Esophagus muscularis mucosa (tissue), 3 donors: ENCODE measurements around the gene TAS1R3.

Source experiments
- POLR2A ChIP-seq: fragments of 450-650 bp; IDR thresholded peaks from one replicate; pipeline ENCODE4 v1.6.1; 2017; ENCODE audit warnings: antibody characterized with exemption, moderate library complexity, mild to moderate bottlenecking, low read depth
- POLR2AphosphoS5 ChIP-seq, 2 donors: sonication (generic); formaldehyde crosslinking; IDR thresholded peaks; one replicate each; pipeline ENCODE4 v1.6.1; 2017; ENCODE audit warnings: antibody characterized with exemption in 2 of 2
- TF ChIP-seq, protein P1 (sequence below), 3 experiments: fragments of 200-600 bp in 2 of 3; fragments of 450-650 bp in 1 of 3; sonication (generic) in 2 of 3; IDR thresholded peaks; one replicate each; pipeline ENCODE4 v1.5.1; 2017 to 2019; ENCODE audit warnings: antibody characterized with exemption in 3 of 3, mild to moderate bottlenecking in 2 of 3, moderate library complexity in 1 of 3

DNA sequence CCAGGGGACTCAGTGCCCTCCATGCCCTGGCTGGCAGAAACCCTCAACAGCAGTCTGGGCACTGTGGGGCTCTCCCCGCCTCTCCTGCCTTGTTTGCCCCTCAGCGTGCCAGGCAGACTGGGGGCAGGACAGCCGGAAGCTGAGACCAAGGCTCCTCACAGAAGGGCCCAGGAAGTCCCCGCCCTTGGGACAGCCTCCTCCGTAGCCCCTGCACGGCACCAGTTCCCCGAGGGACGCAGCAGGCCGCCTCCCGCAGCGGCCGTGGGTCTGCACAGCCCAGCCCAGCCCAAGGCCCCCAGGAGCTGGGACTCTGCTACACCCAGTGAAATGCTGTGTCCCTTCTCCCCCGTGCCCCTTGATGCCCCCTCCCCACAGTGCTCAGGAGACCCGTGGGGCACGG lies 2.8 kb upstream of the TAS1R3 start:
- TF ChIP-seq, protein P1, sequence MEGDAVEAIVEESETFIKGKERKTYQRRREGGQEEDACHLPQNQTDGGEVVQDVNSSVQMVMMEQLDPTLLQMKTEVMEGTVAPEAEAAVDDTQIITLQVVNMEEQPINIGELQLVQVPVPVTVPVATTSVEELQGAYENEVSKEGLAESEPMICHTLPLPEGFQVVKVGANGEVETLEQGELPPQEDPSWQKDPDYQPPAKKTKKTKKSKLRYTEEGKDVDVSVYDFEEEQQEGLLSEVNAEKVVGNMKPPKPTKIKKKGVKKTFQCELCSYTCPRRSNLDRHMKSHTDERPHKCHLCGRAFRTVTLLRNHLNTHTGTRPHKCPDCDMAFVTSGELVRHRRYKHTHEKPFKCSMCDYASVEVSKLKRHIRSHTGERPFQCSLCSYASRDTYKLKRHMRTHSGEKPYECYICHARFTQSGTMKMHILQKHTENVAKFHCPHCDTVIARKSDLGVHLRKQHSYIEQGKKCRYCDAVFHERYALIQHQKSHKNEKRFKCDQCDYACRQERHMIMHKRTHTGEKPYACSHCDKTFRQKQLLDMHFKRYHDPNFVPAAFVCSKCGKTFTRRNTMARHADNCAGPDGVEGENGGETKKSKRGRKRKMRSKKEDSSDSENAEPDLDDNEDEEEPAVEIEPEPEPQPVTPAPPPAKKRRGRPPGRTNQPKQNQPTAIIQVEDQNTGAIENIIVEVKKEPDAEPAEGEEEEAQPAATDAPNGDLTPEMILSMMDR (IDR thresholded peaks at IDR 0.05) = no peak
- no peak for TF ChIP-seq POLR2AphosphoS5 (IDR thresholded peaks at IDR 0.05)
- TF ChIP-seq POLR2A = no peak
